GM18951 (cell line): ENCODE measurements around the gene ASCC2.

Source experiments
- POLR2A ChIP-seq: IDR thresholded peaks from 4 replicates; pipeline ENCODE4 v1.6.1; 2011; ENCODE audit warnings: mild to moderate bottlenecking; ENCODE audit not compliant: insufficient read length, insufficient read depth; ENCODE audit errors: extremely low read depth
- in situ Hi-C: fragments of 300-500 bp; cut with MboI; formaldehyde crosslinking; loops from one replicate; pipeline ENCODE4 v1.12.0; 2022; ENCODE audit warnings: low sequenced_read_pairs, mixed read lengths, inconsistent platforms; ENCODE audit not compliant: unreplicated experiment

ASCC2 gene

DNA sequence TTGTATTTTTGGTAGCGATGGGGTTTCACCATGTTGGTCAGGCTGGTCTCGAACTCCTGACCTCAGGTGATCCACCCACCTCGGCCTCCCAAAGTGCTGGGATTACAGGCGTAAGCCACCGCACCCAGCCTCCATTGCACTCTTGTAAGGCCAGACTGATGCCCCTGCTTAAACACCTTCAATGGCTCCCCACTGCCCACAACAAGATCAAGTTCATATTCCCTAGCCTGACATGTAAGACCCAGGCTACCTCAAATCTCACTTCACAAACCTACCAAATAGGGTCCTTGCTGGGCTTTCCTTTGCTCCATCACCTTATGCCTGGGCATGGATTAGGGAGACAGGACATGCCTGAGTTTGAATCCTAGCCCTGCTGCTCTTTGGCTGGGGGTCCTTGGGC lies 57.9 kb downstream of the ASCC2 start:
- in situ Hi-C loops = no loop called here
- no peak for TF ChIP-seq POLR2A

DNA sequence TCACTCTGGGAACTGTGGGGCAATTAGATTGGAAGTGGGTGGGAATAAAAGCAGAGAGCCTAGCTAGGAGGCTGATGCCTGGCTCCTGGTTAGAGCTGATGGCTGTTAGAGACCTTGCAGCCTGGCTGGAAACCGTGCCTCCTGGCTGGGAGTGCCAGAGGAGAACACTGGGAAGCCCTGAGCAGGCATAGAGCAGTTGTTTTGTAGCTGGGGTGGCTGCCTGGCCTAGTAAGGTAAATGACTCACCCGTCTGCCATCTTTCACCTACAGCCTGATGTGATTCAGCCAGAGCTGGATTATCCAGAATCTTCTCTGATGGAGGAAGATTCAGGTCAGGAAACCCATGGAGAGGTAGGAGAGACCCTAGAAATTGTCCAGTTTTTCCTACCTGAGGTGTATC lies 64.8 kb downstream of the ASCC2 start:
- TF ChIP-seq POLR2A = no peak
- in situ Hi-C loops = no loop called here

DNA sequence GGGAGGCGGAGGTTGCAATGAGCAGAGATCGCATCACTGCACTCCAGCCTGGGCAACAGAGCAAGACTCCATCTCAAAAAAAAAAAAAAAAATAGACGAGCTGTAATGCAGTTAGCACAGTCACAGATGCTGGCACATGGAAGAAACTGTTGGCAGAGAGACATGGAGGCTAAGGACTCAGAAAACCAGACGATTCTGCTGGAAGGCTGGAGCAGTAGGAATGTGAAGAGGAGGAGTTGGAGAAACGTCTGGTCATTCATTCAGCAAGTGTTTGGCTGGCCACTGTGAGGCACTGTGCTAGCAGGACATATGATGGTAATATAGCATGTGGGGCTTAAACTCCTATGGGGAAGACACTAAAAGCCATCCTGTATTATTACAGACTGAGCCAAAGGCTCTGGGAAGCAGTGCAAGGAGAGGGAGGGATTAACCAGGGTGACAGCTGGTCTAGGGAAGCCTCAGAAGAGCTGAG lies 65.9 kb downstream of the ASCC2 start:
- in situ Hi-C loops = no loop called here
- TF ChIP-seq POLR2A = no peak

DNA sequence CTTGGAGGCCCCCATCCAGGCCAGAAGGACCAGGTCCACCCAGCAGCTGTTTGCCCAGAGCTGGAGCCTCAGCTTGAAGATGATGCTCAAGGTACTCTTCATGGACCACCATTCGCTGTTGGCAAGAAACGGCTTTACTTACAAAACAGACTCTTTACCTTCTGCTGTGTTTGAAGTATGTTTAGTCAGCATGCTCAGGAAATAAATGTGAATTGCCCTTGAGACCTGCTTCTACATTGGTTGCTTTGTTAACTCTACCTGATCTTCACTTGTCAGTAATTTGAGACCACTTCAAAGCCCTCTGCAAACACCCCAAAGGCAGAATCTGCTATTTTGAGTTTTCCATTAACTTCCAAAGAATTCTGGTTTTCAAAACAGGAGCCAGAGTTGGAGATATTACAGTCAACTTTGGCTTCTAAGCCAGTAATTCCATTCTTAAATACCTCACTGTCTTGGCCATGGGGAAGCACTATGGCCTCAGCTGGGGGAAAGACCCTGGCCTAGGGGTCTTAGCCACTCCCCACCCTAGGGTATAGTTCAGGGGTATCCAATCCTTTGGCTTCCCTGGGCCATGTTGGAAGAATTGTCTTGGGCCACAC lies 68.3 kb downstream of the ASCC2 start:
- TF ChIP-seq POLR2A = no peak
- in situ Hi-C loops = no loop called here

DNA sequence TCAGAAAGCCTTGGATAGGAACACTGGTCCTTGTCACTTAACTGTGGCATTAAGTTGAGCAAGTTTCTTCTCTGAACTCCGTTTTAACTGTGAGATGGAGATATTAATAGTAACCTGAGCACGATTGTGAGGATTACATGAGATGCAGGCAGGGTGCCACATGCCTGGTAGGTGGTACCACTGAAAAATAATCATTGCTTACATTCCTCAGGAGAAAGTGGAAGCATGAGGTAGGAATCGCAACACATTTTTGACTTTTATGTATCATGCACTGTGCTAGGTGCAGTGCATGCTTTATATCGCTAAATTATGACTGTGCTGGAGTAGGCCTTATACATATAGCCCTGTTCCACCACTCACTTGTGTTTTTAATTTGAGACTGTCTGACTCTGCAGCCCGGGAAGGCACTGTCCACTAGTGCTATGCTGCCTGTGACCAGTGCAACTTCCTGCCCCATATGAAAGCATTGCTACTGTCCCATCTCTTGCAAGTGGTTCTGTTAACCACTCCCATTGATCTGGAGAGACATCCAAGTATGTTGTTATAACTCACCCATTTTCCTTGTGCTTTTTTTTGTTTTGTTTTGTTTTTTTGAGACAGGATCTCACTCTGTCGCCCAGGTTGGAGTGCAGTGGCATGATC lies 69.9 kb downstream of the ASCC2 start:
- in situ Hi-C loops = no loop called here
- TF ChIP-seq POLR2A = no peak

DNA sequence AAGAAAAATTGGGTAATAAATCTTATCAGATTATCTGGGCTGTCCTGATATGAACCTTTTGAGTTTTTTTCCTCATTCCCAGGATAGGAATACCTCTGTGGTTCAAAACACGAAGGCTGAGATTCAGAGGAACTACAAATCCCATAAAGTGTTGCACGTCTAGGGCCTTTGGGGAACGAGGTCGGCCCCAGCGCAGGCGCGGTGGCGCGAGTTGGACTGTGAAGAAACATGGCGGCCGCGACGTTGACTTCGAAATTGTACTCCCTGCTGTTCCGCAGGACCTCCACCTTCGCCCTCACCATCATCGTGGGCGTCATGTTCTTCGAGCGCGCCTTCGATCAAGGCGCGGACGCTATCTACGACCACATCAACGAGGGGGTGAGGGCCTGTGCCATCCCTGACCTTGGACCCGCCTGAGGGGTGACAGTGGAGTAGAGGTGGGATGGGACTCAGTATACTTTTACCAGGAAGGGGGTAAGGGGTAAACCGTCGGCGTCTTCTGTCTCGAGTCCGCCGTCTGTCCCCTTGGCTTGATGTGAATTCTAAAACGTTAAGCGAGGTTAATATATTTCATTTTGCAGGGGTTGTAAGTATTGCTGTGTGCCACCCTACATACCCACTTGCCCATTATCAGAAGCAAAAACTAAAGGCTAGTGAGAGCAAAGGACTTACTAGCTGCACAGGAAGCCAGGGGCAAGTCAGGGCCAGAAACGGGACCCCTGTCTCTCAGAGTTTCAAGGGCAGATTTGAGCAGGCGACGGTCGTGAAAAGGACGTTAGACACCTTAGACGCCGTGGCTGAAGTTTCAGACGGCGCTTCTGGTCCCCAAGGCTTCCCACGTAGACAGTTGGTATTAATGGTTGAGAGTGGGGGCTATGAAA lies 70.7 kb downstream of the ASCC2 start, which contains the start of gene UQCR10:
TSS of gene UQCR10 (plus strand) at position 199 of the 881 bp plus-strand sequence. CDS start at position 229, 30 bp downstream.
- peak; percentile 87 for TF ChIP-seq POLR2A
- in situ Hi-C loops = no loop called here

DNA sequence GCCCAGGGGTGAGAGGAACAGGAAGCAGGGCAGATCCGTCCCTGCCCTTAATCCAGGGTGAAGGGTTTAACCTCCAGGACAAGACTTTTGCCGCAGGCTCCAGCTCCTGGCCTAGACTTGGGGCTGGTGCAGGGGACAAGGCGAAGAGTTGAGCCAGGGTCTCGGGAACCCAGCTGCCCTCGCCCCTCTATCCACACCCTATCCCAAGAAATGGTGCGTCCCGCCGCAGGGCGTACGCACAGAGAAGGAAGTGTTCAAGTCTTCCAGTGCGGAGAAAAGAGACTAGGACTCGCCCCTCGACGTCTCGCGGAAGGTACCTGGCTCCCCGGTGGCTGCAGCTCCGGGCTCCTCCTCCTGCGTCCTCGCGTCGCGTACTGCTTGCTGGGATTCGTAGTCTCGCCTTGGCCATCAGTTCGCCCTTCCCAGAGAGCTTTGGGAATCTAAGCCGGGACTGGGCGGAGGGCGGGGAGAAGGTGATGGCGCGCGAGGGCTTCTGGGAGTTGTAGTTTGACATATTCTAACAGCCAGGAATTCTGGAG lies 71.4 kb downstream of the ASCC2 start, which contains the start of gene ZMAT5:
TSS of gene ZMAT5 (minus strand) at position 376 of the 539 bp plus-strand sequence. CDS start 18,463 bp downstream, outside the sequence.
- peak; percentile 55 for TF ChIP-seq POLR2A
- in situ Hi-C loops = no loop called here

DNA sequence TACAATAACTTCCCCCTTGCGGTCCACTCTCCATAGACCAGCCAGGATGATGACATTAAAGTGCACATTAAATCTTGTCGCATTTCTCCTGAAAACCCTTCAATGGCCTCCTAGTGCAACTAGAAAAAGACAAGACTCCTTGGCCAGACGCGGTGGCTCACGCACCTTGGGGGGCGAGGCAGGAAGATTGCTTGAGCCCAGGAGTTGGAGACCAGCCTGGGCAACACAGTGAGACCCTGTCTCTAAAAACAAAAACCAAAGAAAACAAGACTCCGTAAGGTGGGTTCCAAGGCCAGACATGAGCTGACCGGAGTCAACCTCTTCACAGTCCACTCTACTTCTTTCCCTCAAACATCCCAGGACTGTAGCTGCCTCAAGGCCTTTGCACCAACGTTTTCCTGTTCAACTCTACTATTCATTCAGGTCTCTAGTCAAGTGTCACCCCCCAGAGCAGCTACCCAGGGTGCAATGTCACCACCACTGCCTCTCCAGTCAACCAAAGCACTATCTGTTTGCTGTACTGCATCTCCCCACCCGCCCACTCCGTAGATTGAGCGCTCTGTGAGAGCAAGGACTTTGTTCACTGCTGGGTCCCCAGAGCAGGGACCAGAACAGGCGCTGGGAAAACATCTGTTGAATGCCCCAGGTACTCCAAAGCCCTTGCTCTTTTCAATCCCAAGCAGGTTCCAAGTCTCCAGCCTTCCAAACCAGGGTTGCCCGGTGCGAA lies 72.0 kb downstream of the ASCC2 start:
- TF ChIP-seq POLR2A = no peak
- in situ Hi-C loops = no loop called here

DNA sequence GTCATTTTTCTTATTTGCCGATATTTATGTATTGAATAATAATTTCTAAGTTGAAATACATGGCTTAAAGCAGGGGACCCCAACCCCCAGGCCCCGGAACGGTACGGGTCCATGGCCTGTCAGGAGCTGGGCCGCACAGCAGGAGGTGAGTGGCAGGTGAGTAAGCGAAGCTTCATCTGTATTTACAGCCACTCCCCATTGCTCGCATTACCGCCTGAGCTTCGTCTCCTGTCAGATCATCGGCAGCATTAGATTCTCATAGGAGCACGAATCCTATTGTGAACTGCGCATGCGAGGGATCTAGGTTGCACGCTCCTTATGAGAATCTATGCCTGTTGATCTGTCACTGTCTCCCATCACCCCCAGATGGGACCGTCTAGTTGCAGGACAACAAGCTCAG lies 75.8 kb downstream of the ASCC2 start:
- in situ Hi-C loops = no loop called here
- no peak for TF ChIP-seq POLR2A

DNA sequence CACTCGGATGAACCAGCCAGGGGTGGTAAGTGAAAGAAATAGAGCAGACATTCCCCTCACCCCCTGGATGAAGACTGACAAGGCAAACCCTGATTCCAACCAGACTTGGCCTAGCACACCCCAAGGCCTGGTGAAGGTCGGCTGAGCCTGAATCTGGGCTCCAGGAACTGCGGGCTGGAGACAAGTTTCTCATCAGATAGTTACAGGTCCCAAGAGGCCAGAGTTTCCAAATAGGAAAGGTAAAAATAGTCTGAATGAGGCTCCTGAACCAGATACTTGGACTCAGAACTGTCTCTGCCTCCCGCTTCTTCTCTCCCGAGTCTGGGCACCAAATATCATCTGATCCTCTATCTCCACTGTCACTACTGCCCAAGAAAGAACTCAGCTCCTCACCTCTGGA lies 79.1 kb downstream of the ASCC2 start:
- no peak for TF ChIP-seq POLR2A

DNA sequence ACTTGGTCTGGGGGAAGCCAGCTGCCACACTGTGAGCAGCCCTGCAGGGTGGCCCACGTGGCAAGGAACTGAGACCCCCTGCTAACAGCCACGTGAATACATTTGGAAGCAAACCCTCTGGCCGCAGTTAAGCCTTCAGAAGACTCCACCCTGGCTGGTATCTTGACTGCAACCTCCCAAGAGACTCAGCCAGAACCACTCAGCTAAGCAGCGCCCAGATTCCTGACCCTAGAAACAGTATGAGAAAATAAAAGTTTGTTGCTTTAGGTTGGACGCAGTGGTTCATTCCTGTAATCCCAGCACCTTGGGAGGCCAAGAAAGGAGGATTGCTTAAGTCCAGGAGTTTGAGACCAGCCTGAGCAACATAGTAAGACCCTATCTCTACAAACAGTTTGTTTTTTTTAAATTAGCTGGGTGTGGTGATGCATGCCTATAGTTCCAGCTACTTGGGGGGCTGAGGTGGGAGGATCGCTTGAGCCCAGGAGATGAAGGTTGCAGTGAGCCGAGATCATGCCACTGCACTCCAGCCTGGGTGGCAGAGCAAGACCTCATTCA lies 79.9 kb downstream of the ASCC2 start:
- in situ Hi-C loops = no loop called here
- TF ChIP-seq POLR2A = no peak

More for the DNA sequence above, 79.1 kb downstream of the ASCC2 start:
- in situ Hi-C loops = no loop called here

DNA sequence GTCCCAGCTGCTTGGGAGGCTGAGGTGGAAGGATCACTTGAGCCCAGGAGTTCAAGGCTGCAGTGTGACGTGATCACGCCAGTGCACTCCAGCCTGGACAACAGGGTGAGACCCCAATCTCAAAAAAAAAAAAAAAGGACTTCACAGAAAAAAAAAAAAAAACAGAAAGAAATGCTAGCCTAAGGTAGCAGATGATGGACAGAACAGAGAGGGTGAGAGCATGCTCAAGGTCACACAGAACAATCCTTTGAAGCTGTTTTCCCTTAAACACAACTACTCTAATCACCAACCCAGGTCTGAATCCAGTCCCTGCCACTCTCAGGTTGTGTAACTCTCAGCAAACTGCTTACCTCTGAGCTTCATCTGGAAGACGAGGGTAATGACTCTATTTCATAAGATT lies 81.0 kb downstream of the ASCC2 start:
- no peak for TF ChIP-seq POLR2A
- in situ Hi-C loops = no loop called here
